Measurements from ENCODE around the gene KRTAP5-9.

GRCh38 chr11:71558996-71559395, 10.8 kb downstream of the KRTAP5-9 start:
- no peak for TF ChIP-seq POLR2AphosphoS5 (IDR thresholded peaks at IDR 0.05; ENCODE audit: low read depth, low read length)
- TF ChIP-seq TAF1 (IDR thresholded peaks at IDR 0.05; ENCODE audit: low read depth, low read length) = no peak
